CD14-positive monocyte (primary cell): Measurements from ENCODE around the gene ADAMTS15. TPM values are rescaled to one million over a fixed set of nuclear protein-coding genes. Genes with fewer than 3 reads are reported as not detected.

ENCODE experiments used
- DNase-seq, 3 donors: peaks; one replicate each; pipeline ENCODE4 v3.0.0-alpha.2; 2011 to 2022
- H2AFZ ChIP-seq: 2 replicates; pipeline ENCODE4 v1.6.0; 2012; ENCODE audit warnings: mild to moderate bottlenecking, low read depth, low read length, inconsistent platforms; ENCODE audit not compliant: insufficient read depth, poor library complexity, severe bottlenecking
- H3K27ac ChIP-seq, 2 donors: 1 replicate in 1 of 2; 2 replicates in 1 of 2; pipeline ENCODE4 v1.5.1; 2012 to 2013; ENCODE audit warnings: low read length in 2 of 2, control low read depth in 1 of 2, inconsistent platforms in 1 of 2, low read depth in 1 of 2, mild to moderate bottlenecking in 1 of 2
- H3K27me3 ChIP-seq, 2 donors: one replicate each; pipeline versions ENCODE4 v1.6.0 to v1.6.1; 2011 to 2013; ENCODE audit warnings: low read length in 2 of 2; ENCODE audit not compliant: control insufficient read depth in 2 of 2, insufficient read depth in 2 of 2
- H3K36me3 ChIP-seq, 2 donors: replicated peaks in 1 of 2; 1 replicate in 1 of 2; 2 replicates in 1 of 2; pipeline versions ENCODE4 v1.5.1 to v1.6.1; 2012 to 2013; ENCODE audit warnings: low read length in 2 of 2, control low read depth in 1 of 2, inconsistent platforms in 1 of 2, mild to moderate bottlenecking in 1 of 2; ENCODE audit not compliant: insufficient read depth in 2 of 2, control insufficient read depth in 1 of 2
- H3K4me1 ChIP-seq, 2 donors: 1 replicate in 1 of 2; 2 replicates in 1 of 2; pipeline versions ENCODE4 v1.5.1 to v1.6.1; 2012 to 2013; ENCODE audit warnings: low read length in 2 of 2, control low read depth in 1 of 2, inconsistent platforms in 1 of 2, mild to moderate bottlenecking in 1 of 2, moderate library complexity in 1 of 2; ENCODE audit not compliant: insufficient read depth in 2 of 2, control insufficient read depth in 1 of 2
- H3K4me2 ChIP-seq: replicated peaks from 2 replicates; pipeline ENCODE3; 2012; ENCODE audit warnings: low read length, moderate library complexity, mild to moderate bottlenecking; ENCODE audit not compliant: poor library complexity, severe bottlenecking; ENCODE audit errors: extremely low read depth
- H3K4me3 ChIP-seq, 3 experiments: fragments of 200-600 bp in 1 of 3; sonication (generic) in 1 of 3; replicated peaks in 1 of 3; 1 replicate in 2 of 3; 2 replicates in 1 of 3; pipeline ENCODE4 v1.5.1; 2011 to 2013; ENCODE audit warnings: low read length in 3 of 3, mild to moderate bottlenecking in 3 of 3, control low read depth in 2 of 3, low read depth in 2 of 3, inconsistent platforms in 1 of 3, moderate library complexity in 1 of 3
- H3K79me2 ChIP-seq: 2 replicates; pipeline ENCODE4 v1.6.0; 2012; ENCODE audit warnings: mild to moderate bottlenecking, control low read depth, inconsistent platforms, low read length, moderate library complexity; ENCODE audit not compliant: insufficient read depth
- H3K9ac ChIP-seq: 2 replicates; pipeline ENCODE4 v1.6.0; 2017; ENCODE audit warnings: low read length, mild to moderate bottlenecking; ENCODE audit not compliant: insufficient read depth, poor library complexity, severe bottlenecking
- H3K9me3 ChIP-seq, 2 donors: replicated peaks in 1 of 2; 1 replicate in 1 of 2; 2 replicates in 1 of 2; pipeline versions ENCODE4 v1.5.1 to v1.6.1; 2012 to 2013; ENCODE audit warnings: low read length in 2 of 2, control low read depth in 1 of 2; ENCODE audit not compliant: control insufficient read depth in 1 of 2, insufficient read depth in 1 of 2
- H4K20me1 ChIP-seq: 2 replicates; pipeline ENCODE4 v1.6.0; 2012; ENCODE audit warnings: mild to moderate bottlenecking, low read length, control low read depth, moderate library complexity; ENCODE audit not compliant: insufficient read depth
- H3K27ac Mint-ChIP-seq, 7 donors: one replicate each; pipeline ENCODE4 v1.8.0; 2020; ENCODE audit warnings: mild to moderate bottlenecking in 7 of 7, mixed read lengths in 7 of 7, moderate library complexity in 6 of 7, inconsistent platforms in 2 of 7
- H3K27me3 Mint-ChIP-seq, 3 donors: one replicate each; pipeline ENCODE4 v1.8.0; 2021 to 2022; ENCODE audit warnings: low read depth in 3 of 3, mild to moderate bottlenecking in 3 of 3, mixed read lengths in 3 of 3, moderate library complexity in 3 of 3, inconsistent platforms in 1 of 3
- H3K36me3 Mint-ChIP-seq, 2 donors: one replicate each; pipeline ENCODE4 v1.8.0; 2020; ENCODE audit warnings: mixed read lengths in 2 of 2, inconsistent platforms in 1 of 2, mild to moderate bottlenecking in 1 of 2
- H3K4me1 Mint-ChIP-seq: one replicate; pipeline ENCODE4 v1.8.0; 2020; ENCODE audit warnings: mild to moderate bottlenecking, mixed read lengths
- H3K4me3 Mint-ChIP-seq, 2 donors: one replicate each; pipeline ENCODE4 v1.8.0; 2020; ENCODE audit warnings: mild to moderate bottlenecking in 2 of 2, mixed read lengths in 2 of 2, moderate library complexity in 1 of 2
- H3K9me3 Mint-ChIP-seq, 7 donors: one replicate each; pipeline ENCODE4 v1.8.0; 2020 to 2022; ENCODE audit warnings: mixed read lengths in 7 of 7, mild to moderate bottlenecking in 6 of 7, moderate library complexity in 6 of 7, inconsistent platforms in 2 of 7
- WGBS: methylation state at CpG from one replicate; pipeline ENCODE4 v1.1.5; 2013; ENCODE audit warnings: missing lambda C conversion rate; ENCODE audit not compliant: insufficient coverage; 5-methylcytosine and 5-hydroxymethylcytosine counted together
- intact Hi-C, 2 donors: fragments of 100-400 bp; cut with micrococcal nuclease; formaldehyde crosslinking; loops; one replicate each; pipeline versions ENCODE4 v1.15.0 to v1.15.1; 2023
- polyA plus RNA-seq, 3 donors: library from polyadenylated mRNA; depleted of rRNA in 1 of 3; unstranded in 2 of 3; stranded (reverse) in 1 of 3; fragments of 300-500 nt in 2 of 3; fragments of >200 nt in 1 of 3; fragmentation: Illumina TruSeq in 2 of 3; gene quantifications; 1 replicate in 2 of 3; 2 replicates in 1 of 3; pipeline ENCODE4 v1.2.3, GENCODE V29; 2012 to 2021
- TF ChIP-seq, protein P1 (sequence below): fragments of 200-600 bp; IDR thresholded peaks from one replicate; pipeline ENCODE4 v1.8.0; 2022; ENCODE audit warnings: antibody characterized with exemption, mild to moderate bottlenecking

Gene ADAMTS15
- polyA plus RNA-seq, 3 donors = not detected

DNA sequence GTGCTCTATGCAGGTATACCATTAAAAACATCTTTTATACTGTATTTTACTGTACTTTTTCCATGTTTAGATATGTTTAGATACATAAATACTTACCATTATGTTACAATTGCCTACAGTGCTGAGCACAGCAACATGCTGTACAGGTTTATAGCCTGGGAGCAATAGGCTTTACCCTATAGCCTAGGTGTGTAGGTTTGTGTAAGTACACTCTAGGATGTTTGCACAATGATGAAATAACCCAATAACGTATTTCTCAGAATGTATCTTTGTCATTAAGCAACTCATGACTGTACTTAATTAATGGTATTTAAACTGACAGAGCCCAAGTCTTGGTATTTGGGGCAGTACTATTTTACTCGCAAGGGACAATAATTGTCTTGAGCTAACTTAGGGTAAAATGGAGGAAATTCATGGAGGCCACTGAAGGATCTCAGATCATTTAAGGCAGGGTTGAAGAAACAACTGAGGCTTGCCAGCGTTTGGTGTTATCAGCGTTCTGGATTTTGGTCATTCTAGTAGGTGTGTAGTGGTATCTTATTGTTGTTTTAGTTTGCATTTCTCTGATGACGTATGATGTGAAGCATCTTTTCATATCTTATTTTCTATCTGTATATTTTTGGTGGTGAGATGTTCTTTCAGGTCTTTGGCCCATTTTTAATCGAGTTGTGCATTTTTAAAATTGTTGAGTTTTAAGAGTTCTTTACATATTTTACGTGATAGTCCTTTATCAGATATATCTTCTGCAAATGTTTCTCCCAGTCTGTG is 42.4 kb downstream of the ADAMTS15 start:
- no peaks in the 10 kb centered on the region for H3K4me1 ChIP-seq
- H3K27ac Mint-ChIP-seq = no peak overlapping the region
- H3K4me3 Mint-ChIP-seq = no peak overlapping the region
- intact Hi-C loops = no loop called here
- H3K9me3 ChIP-seq = no peaks in the 10 kb centered on the region
- no peak overlapping the region for H3K4me2 ChIP-seq
- DNase-seq = no peak
- H4K20me1 ChIP-seq = no peaks in the 10 kb centered on the region
- H2AFZ ChIP-seq = no peak overlapping the region
- H3K36me3 Mint-ChIP-seq = no peaks in the 10 kb centered on the region
- H3K27ac ChIP-seq = no peak overlapping the region
- no peak overlapping the region for H3K4me3 ChIP-seq
- TF ChIP-seq, protein P1, sequence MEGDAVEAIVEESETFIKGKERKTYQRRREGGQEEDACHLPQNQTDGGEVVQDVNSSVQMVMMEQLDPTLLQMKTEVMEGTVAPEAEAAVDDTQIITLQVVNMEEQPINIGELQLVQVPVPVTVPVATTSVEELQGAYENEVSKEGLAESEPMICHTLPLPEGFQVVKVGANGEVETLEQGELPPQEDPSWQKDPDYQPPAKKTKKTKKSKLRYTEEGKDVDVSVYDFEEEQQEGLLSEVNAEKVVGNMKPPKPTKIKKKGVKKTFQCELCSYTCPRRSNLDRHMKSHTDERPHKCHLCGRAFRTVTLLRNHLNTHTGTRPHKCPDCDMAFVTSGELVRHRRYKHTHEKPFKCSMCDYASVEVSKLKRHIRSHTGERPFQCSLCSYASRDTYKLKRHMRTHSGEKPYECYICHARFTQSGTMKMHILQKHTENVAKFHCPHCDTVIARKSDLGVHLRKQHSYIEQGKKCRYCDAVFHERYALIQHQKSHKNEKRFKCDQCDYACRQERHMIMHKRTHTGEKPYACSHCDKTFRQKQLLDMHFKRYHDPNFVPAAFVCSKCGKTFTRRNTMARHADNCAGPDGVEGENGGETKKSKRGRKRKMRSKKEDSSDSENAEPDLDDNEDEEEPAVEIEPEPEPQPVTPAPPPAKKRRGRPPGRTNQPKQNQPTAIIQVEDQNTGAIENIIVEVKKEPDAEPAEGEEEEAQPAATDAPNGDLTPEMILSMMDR = no peak
- H3K27me3 Mint-ChIP-seq = peaks cover 3 to 10% (median 8%) of the 10 kb centered on the region in 3 donors
- H3K9ac ChIP-seq = no peak overlapping the region
- H3K79me2 ChIP-seq = no peaks in the 10 kb centered on the region
- 100% methylated on average over 2 of the region's 7 CpGs for WGBS
- H3K9me3 Mint-ChIP-seq = peaks cover 0 to 4% (median 2%) of the 10 kb centered on the region in 7 donors
- no peaks in the 10 kb centered on the region for H3K4me1 Mint-ChIP-seq
- H3K36me3 ChIP-seq = no peaks in the 10 kb centered on the region
- H3K27me3 ChIP-seq = no peaks in the 10 kb centered on the region

DNA sequence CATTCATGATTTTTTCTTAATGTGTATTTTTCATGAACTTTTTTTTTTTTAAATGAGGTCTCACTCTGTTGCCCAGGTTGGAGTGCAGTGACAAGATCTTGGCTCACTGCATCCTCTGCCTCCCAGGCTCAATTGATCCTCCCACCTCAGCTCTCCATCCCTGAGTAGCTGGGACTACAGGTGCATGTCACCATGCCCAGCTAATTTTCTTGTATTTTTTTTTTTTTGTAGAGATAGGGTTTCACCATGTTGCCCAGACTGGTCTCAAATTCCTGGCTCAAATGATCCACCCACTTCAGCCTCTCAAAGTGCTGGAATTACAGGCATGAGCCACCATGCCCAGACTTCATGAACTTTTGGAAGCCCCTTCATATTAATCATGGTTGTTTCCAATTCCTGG is 49.7 kb downstream of the ADAMTS15 start:
- no peaks in the 10 kb centered on the region for H3K79me2 ChIP-seq
- H3K4me2 ChIP-seq = no peak overlapping the region
- H3K9me3 ChIP-seq = no peaks in the 10 kb centered on the region
- Mint-ChIP-seq H3K36me3 (no peaks in the 10 kb centered on the region), H3K27ac (no peak overlapping the region), H3K27me3 (peaks cover 3 to 8% (median 5%) of the 10 kb centered on the region in 3 donors), H3K4me1 (no peaks in the 10 kb centered on the region), H3K9me3 (peaks cover 0 to 6% (median 2%) of the 10 kb centered on the region in 7 donors), H3K4me3 (no peak overlapping the region)
- H2AFZ ChIP-seq = no peak overlapping the region
- no peaks in the 10 kb centered on the region for H3K27me3 ChIP-seq
- no peaks in the 10 kb centered on the region for H3K36me3 ChIP-seq
- no peaks in the 10 kb centered on the region for H4K20me1 ChIP-seq
- H3K4me1 ChIP-seq = no peaks in the 10 kb centered on the region
- intact Hi-C loops = no loop called here
- no peak for DNase-seq
- no peak overlapping the region for H3K9ac ChIP-seq
- no peak overlapping the region for H3K4me3 ChIP-seq
- TF ChIP-seq, protein P1 = no peak
- no peak overlapping the region for H3K27ac ChIP-seq
